Epithelial cell of proximal tubule (primary cell): ENCODE results near the gene KCNB1. TPM values are rescaled to one million over a fixed set of nuclear protein-coding genes. Genes with fewer than 3 reads are reported as not detected.

Experiments used
- DNase-seq: peaks from one replicate; pipeline ENCODE4 v3.0.0-alpha.2; 2011; ENCODE audit warnings: low read depth
- H3K4me3 ChIP-seq: 2 replicates; pipeline ENCODE4 v1.5.1; 2011; ENCODE audit warnings: low read depth, mild to moderate bottlenecking, low read length
- CTCF ChIP-seq: conservative IDR thresholded peaks from 2 replicates; pipeline ENCODE4 v1.5.1; 2012; ENCODE audit warnings: low read depth, mild to moderate bottlenecking, low read length
- total RNA-seq: library from RNA; depleted of rRNA; stranded (reverse); fragments of >200 nt; gene quantifications from 2 replicates; pipeline ENCODE4 v1.2.3, GENCODE V29; 2015

The KCNB1 gene
- total RNA-seq, 1 donor from 2014 or later: not detected

- no peak overlapping the region for H3K4me3 ChIP-seq
- no peak for TF ChIP-seq CTCF
- DNase-seq: no peak
Observed at GRCh38 chr20:49456646-49457045, 25.8 kb downstream of the KCNB1 start.

- DNase-seq: no peak
- TF ChIP-seq CTCF: no peak
- no peak overlapping the region for H3K4me3 ChIP-seq
Observed at GRCh38 chr20:49455691-49456090, 26.8 kb downstream of the KCNB1 start.

- DNase-seq: no peak
- H3K4me3 ChIP-seq: no peak overlapping the region
- no peak for TF ChIP-seq CTCF
Observed at GRCh38 chr20:49452011-49452482, 30.4 kb downstream of the KCNB1 start.

- no peak for DNase-seq
Observed at GRCh38 chr20:49450281-49450721, 32.2 kb downstream of the KCNB1 start.

GRCh38 chr20:49448917-49449316, 33.6 kb downstream of the KCNB1 start:
- H3K4me3 ChIP-seq: no peak overlapping the region
- TF ChIP-seq CTCF: no peak
- DNase-seq: no peak

More at GRCh38 chr20:49450281-49450721, 32.2 kb downstream of the KCNB1 start:
- TF ChIP-seq CTCF: no peak
- no peak overlapping the region for H3K4me3 ChIP-seq

- no peak for DNase-seq
- H3K4me3 ChIP-seq: no peak overlapping the region
- no peak for TF ChIP-seq CTCF
Observed at GRCh38 chr20:49447946-49448809, 34.3 kb downstream of the KCNB1 start.
